Lower leg skin (tissue), 3 donors: ENCODE results near the gene GRID2.

ENCODE experiments used
- POLR2A ChIP-seq, 2 donors: fragments of 450-650 bp; IDR thresholded peaks; one replicate each; pipeline ENCODE4 v1.6.1; 2016 to 2017; ENCODE audit warnings: antibody characterized with exemption in 2 of 2, mild to moderate bottlenecking in 1 of 2, moderate library complexity in 1 of 2
- TF ChIP-seq, protein P1 (sequence below), 3 donors: fragments of 450-650 bp; IDR thresholded peaks; one replicate each; pipeline ENCODE4 v1.5.1; 2016; ENCODE audit warnings: antibody characterized with exemption in 3 of 3, mild to moderate bottlenecking in 3 of 3, moderate library complexity in 2 of 3

GRCh38 chr4:92646826-92647225 is 343.1 kb downstream of the GRID2 start:
- TF ChIP-seq, protein P1, sequence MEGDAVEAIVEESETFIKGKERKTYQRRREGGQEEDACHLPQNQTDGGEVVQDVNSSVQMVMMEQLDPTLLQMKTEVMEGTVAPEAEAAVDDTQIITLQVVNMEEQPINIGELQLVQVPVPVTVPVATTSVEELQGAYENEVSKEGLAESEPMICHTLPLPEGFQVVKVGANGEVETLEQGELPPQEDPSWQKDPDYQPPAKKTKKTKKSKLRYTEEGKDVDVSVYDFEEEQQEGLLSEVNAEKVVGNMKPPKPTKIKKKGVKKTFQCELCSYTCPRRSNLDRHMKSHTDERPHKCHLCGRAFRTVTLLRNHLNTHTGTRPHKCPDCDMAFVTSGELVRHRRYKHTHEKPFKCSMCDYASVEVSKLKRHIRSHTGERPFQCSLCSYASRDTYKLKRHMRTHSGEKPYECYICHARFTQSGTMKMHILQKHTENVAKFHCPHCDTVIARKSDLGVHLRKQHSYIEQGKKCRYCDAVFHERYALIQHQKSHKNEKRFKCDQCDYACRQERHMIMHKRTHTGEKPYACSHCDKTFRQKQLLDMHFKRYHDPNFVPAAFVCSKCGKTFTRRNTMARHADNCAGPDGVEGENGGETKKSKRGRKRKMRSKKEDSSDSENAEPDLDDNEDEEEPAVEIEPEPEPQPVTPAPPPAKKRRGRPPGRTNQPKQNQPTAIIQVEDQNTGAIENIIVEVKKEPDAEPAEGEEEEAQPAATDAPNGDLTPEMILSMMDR (IDR thresholded peaks at IDR 0.05): no peak
- no peak for TF ChIP-seq POLR2A (IDR thresholded peaks at IDR 0.05)
